H9 (cell line): ENCODE measurements around the gene NCCRP1. TPM values are rescaled to one million over a fixed set of nuclear protein-coding genes. Genes with fewer than 3 reads are reported as not detected.

Experiments used
- DNase-seq: peaks from one replicate; pipeline ENCODE4 v3.0.0-alpha.2; 2017
- H2AFZ ChIP-seq: one replicate; pipeline ENCODE4 v1.6.1; 2013; ENCODE audit warnings: mild to moderate bottlenecking, low read length, control low read depth, moderate library complexity
- H2AK5ac ChIP-seq: 2 replicates; pipeline ENCODE4 v1.6.1; 2013; ENCODE audit warnings: low read length, control low read depth, mixed read lengths; ENCODE audit not compliant: insufficient read length
- H2BK120ac ChIP-seq: one replicate; pipeline ENCODE4 v1.6.1; 2013; ENCODE audit warnings: low read depth, mild to moderate bottlenecking, low read length, control low read depth, inconsistent platforms; ENCODE audit not compliant: poor library complexity, severe bottlenecking
- H2BK12ac ChIP-seq: 2 replicates; pipeline ENCODE4 v1.6.1; 2013; ENCODE audit warnings: low read length, control low read depth, mixed read lengths, low read depth; ENCODE audit not compliant: insufficient read length
- H2BK15ac ChIP-seq: 2 replicates; pipeline ENCODE4 v1.6.1; 2013; ENCODE audit warnings: low read depth, low read length, control low read depth
- H2BK20ac ChIP-seq: one replicate; pipeline ENCODE4 v1.6.1; 2013; ENCODE audit warnings: low read depth, mild to moderate bottlenecking, low read length, control low read depth, inconsistent platforms; ENCODE audit not compliant: poor library complexity, severe bottlenecking
- H2BK5ac ChIP-seq: 2 replicates; pipeline ENCODE4 v1.6.1; 2013; ENCODE audit warnings: low read length, control low read depth, mixed read lengths; ENCODE audit not compliant: insufficient read length
- H3K14ac ChIP-seq: 2 replicates; pipeline ENCODE4 v1.6.1; 2013; ENCODE audit warnings: low read length, control low read depth; ENCODE audit not compliant: insufficient read depth
- H3K18ac ChIP-seq: 2 replicates; pipeline ENCODE4 v1.6.1; 2013; ENCODE audit warnings: low read depth, mild to moderate bottlenecking, mixed read lengths, low read length, control low read depth; ENCODE audit not compliant: insufficient read length
- H3K23ac ChIP-seq: 2 replicates; pipeline ENCODE4 v1.6.1; 2013; ENCODE audit warnings: low read length, control low read depth, mixed read lengths, low read depth; ENCODE audit not compliant: insufficient read length
- H3K23me2 ChIP-seq: 2 replicates; pipeline ENCODE4 v1.6.1; 2013; ENCODE audit warnings: low read depth, mild to moderate bottlenecking, mixed read lengths, low read length, control low read depth; ENCODE audit not compliant: insufficient read length, poor library complexity, severe bottlenecking
- H3K27ac ChIP-seq: 2 replicates; pipeline ENCODE4 v1.5.1; 2013; ENCODE audit warnings: low read length, control low read depth, mixed read lengths, low read depth; ENCODE audit not compliant: insufficient read length
- H3K27me3 ChIP-seq: 2 replicates; pipeline ENCODE4 v1.6.1; 2013; ENCODE audit warnings: low read length, control low read depth, inconsistent platforms; ENCODE audit not compliant: insufficient read depth
- H3K4ac ChIP-seq: 2 replicates; pipeline ENCODE4 v1.6.1; 2013; ENCODE audit warnings: low read depth, mild to moderate bottlenecking, control low read depth, inconsistent platforms, low read length, moderate library complexity
- H3K4me1 ChIP-seq: 2 replicates; pipeline ENCODE4 v1.6.1; 2013; ENCODE audit warnings: low read length, control low read depth, inconsistent platforms; ENCODE audit not compliant: insufficient read depth
- H3K4me2 ChIP-seq: 2 replicates; pipeline ENCODE4 v1.6.1; 2013; ENCODE audit warnings: low read length, control low read depth, mixed read lengths; ENCODE audit not compliant: insufficient read length, insufficient read depth
- H3K56ac ChIP-seq: 2 replicates; pipeline ENCODE4 v1.6.1; 2013; ENCODE audit warnings: low read depth, mild to moderate bottlenecking, mixed read lengths, low read length, control low read depth; ENCODE audit not compliant: insufficient read length
- H3K79me1 ChIP-seq: 2 replicates; pipeline ENCODE4 v1.6.1; 2013; ENCODE audit warnings: low read depth, mild to moderate bottlenecking, moderate library complexity, low read length, control low read depth, inconsistent platforms; ENCODE audit not compliant: insufficient read depth, poor library complexity, severe bottlenecking
- H3K79me2 ChIP-seq: 2 replicates; pipeline ENCODE4 v1.6.1; 2013; ENCODE audit warnings: low read length, control low read depth, inconsistent platforms; ENCODE audit not compliant: insufficient read depth
- H3K9ac ChIP-seq: 2 replicates; pipeline ENCODE4 v1.6.1; 2013; ENCODE audit warnings: low read length, control low read depth, mixed read lengths; ENCODE audit not compliant: insufficient read length; ENCODE audit errors: extremely low read depth
- H3K9me3 ChIP-seq: one replicate; pipeline ENCODE4 v1.6.1; 2013; ENCODE audit warnings: low read depth, low read length, inconsistent platforms; ENCODE audit not compliant: control insufficient read depth
- H3T11ph ChIP-seq: one replicate; pipeline ENCODE4 v1.6.1; 2013; ENCODE audit warnings: mild to moderate bottlenecking, low read length, control low read depth, inconsistent platforms
- H4K20me1 ChIP-seq: one replicate; pipeline ENCODE4 v1.6.1; 2013; ENCODE audit not compliant: control insufficient read depth, insufficient read length, insufficient read depth
- H4K5ac ChIP-seq: 2 replicates; pipeline ENCODE4 v1.6.1; 2013; ENCODE audit warnings: low read depth, mild to moderate bottlenecking, mixed read lengths, low read length, control low read depth; ENCODE audit not compliant: insufficient read length
- H4K8ac ChIP-seq: replicated peaks from 2 replicates; pipeline ENCODE4 v1.6.1; 2013; ENCODE audit warnings: low read length, control low read depth, mixed read lengths, low read depth; ENCODE audit not compliant: insufficient read length
- H4K91ac ChIP-seq: 2 replicates; pipeline ENCODE4 v1.6.1; 2013; ENCODE audit warnings: low read depth, mild to moderate bottlenecking, moderate library complexity, mixed read lengths, low read length, control low read depth; ENCODE audit not compliant: insufficient read length
- H3K27ac Mint-ChIP-seq, 3 experiments: 2 replicates in 2 of 3; 3 replicates in 1 of 3; pipeline ENCODE4 v1.8.0; 2020 to 2021; ENCODE audit warnings: mixed read lengths in 3 of 3, mild to moderate bottlenecking in 1 of 3, moderate library complexity in 1 of 3
- H3K27me3 Mint-ChIP-seq: 2 replicates; pipeline ENCODE4 v1.8.0; 2021; ENCODE audit warnings: low read depth, mild to moderate bottlenecking, moderate library complexity, mixed read lengths
- H3K36me3 Mint-ChIP-seq, 3 experiments: 2 replicates in 2 of 3; 3 replicates in 1 of 3; pipeline ENCODE4 v1.8.0; 2020 to 2021; ENCODE audit warnings: low read depth in 3 of 3, mixed read lengths in 3 of 3; ENCODE audit not compliant: insufficient read depth in 1 of 3
- H3K4me1 Mint-ChIP-seq, 2 experiments: 2 replicates each; pipeline ENCODE4 v1.8.0; 2020; ENCODE audit warnings: mixed read lengths in 2 of 2
- H3K4me3 Mint-ChIP-seq, 2 experiments: 2 replicates in 1 of 2; 3 replicates in 1 of 2; pipeline ENCODE4 v1.8.0; 2020 to 2021; ENCODE audit warnings: mild to moderate bottlenecking in 2 of 2, mixed read lengths in 2 of 2, moderate library complexity in 1 of 2
- H3K9me3 Mint-ChIP-seq, 2 experiments: 2 replicates in 1 of 2; 3 replicates in 1 of 2; pipeline ENCODE4 v1.8.0; 2020; ENCODE audit warnings: mild to moderate bottlenecking in 2 of 2, mixed read lengths in 2 of 2, moderate library complexity in 1 of 2
- CTCF ChIP-seq: fragments of 200-600 bp; sonication (generic); conservative IDR thresholded peaks from 3 replicates; pipeline ENCODE4 v1.8.0; 2021; ENCODE audit warnings: antibody characterized with exemption, mild to moderate bottlenecking
- WGBS: extraction: QIAGEN DNeasy Blood & Tissue Kit; methylation state at CpG from one replicate; pipeline ENCODE4 v1.1.7; 2013; ENCODE audit warnings: missing lambda C conversion rate, low lambda C conversion rate, mixed read lengths; ENCODE audit not compliant: insufficient read length; ENCODE audit errors: extremely low coverage; 5-methylcytosine and 5-hydroxymethylcytosine counted together
- total RNA-seq: library from RNA; stranded (reverse); gene quantifications from 2 replicates; pipeline ENCODE4 v1.2.1, GENCODE V29; 2021

The NCCRP1 gene
- total RNA-seq, 1 experiment from 2014 or later = 1.9 TPM

GRCh38 chr19:39194832-39195542, 1.8 kb upstream of the NCCRP1 start:
- H2BK15ac ChIP-seq = no peak overlapping the region
- H2BK120ac ChIP-seq = no peak overlapping the region
- H3K4me3 Mint-ChIP-seq = no peak overlapping the region; a peak in 1 of 5 replicates
- H3K4me1 ChIP-seq = no peaks in the 10 kb centered on the region
- no peaks in the 10 kb centered on the region for H3K79me2 ChIP-seq
- H2BK5ac ChIP-seq = no peak overlapping the region
- no peak overlapping the region for H2AK5ac ChIP-seq
- H3K4ac ChIP-seq = no peak overlapping the region
- no peaks in the 10 kb centered on the region for H3K79me1 ChIP-seq
- no peak for DNase-seq
- no peak overlapping the region for H3K9ac ChIP-seq
- H4K8ac ChIP-seq = no peak overlapping the region
- H3K27me3 ChIP-seq = peaks cover 7% of the 10 kb centered on the region; the same call in 1 of the 2 replicates
- no peak overlapping the region for H3T11ph ChIP-seq
- H3K9me3 Mint-ChIP-seq = no peaks in the 10 kb centered on the region; a peak in 1 of 5 replicates
- H4K91ac ChIP-seq = no peak overlapping the region
- H4K5ac ChIP-seq = no peak overlapping the region
- no peaks in the 10 kb centered on the region for H3K9me3 ChIP-seq
- H3K23me2 ChIP-seq = peaks cover 7% of the 10 kb centered on the region
- WGBS = no CpG with 5 or more reads among the region's 9 CpGs
- no peak overlapping the region for H2BK12ac ChIP-seq
- TF ChIP-seq CTCF = no peak
- H3K27ac Mint-ChIP-seq = no peak overlapping the region; a peak in 1 of 7 replicates
- H4K20me1 ChIP-seq = no peaks in the 10 kb centered on the region
- H2AFZ ChIP-seq = no peak overlapping the region
- no peaks in the 10 kb centered on the region for H3K36me3 Mint-ChIP-seq
- H3K27ac ChIP-seq = no peak overlapping the region
- peaks cover 58% of the 10 kb centered on the region for H3K27me3 Mint-ChIP-seq
- no peak overlapping the region for H3K56ac ChIP-seq
- no peak overlapping the region for H2BK20ac ChIP-seq
- peaks cover 10 to 34% of the 10 kb centered on the region in 2 experiments for H3K4me1 Mint-ChIP-seq
- no peak overlapping the region for H3K14ac ChIP-seq
- no peak overlapping the region for H3K23ac ChIP-seq
- no peak overlapping the region for H3K4me2 ChIP-seq
- H3K18ac ChIP-seq = no peak overlapping the region
